Activated T-cell treated with anti-CD3 and anti-CD28 coated beads, Interleukin-2, amount 50 U/mL, for 24 hours (primary cell): ENCODE data around the gene TCEANC2.
A peak's percentile ranks its signal among the peaks of the same experiment; 100 is the strongest.
"Not testable (repeated sequence)": the region's sequence is repeated elsewhere in the genome, so short reads cannot be mapped to it uniquely, and the experiment has no call there.

ENCODE experiments used
- DNase-seq: peaks from one replicate; pipeline ENCODE4 v3.0.0-alpha.2; 2020
- H3K27ac Mint-ChIP-seq: 2 replicates; pipeline ENCODE4 v1.8.0; 2020; ENCODE audit warnings: mild to moderate bottlenecking, mixed read lengths
- H3K27me3 Mint-ChIP-seq: 2 replicates; pipeline ENCODE4 v1.8.0; 2020; ENCODE audit warnings: mixed read lengths
- H3K36me3 Mint-ChIP-seq: 2 replicates; pipeline ENCODE4 v1.8.0; 2020; ENCODE audit warnings: low read depth, mixed read lengths
- H3K4me1 Mint-ChIP-seq: 2 replicates; pipeline ENCODE4 v1.8.0; 2020; ENCODE audit warnings: low read depth, mixed read lengths
- H3K4me3 Mint-ChIP-seq: 2 replicates; pipeline ENCODE4 v1.8.0; 2020; ENCODE audit warnings: mild to moderate bottlenecking, moderate library complexity, mixed read lengths
- H3K9me3 Mint-ChIP-seq: 2 replicates; pipeline ENCODE4 v1.8.0; 2020; ENCODE audit warnings: mixed read lengths

The TCEANC2 gene

GRCh38 chr1:54091666-54092065 is 38.3 kb downstream of the TCEANC2 start:
- Mint-ChIP-seq H3K36me3 (peaks cover 31% of the 10 kb centered on the region), H3K4me3 (no peak overlapping the region), H3K27ac (no peak overlapping the region), H3K4me1 (no peaks in the 10 kb centered on the region), H3K27me3 (no peaks in the 10 kb centered on the region), H3K9me3 (no peaks in the 10 kb centered on the region)
- DNase-seq = no peak

- Mint-ChIP-seq H3K36me3 (peaks cover 45% of the 10 kb centered on the region), H3K27ac (no peak overlapping the region), H3K9me3 (no peaks in the 10 kb centered on the region), H3K27me3 (no peaks in the 10 kb centered on the region), H3K4me1 (no peaks in the 10 kb centered on the region), H3K4me3 (no peak overlapping the region)
- DNase-seq = no peak
Measured at GRCh38 chr1:54094001-54094729, 40.8 kb downstream of the TCEANC2 start.

GRCh38 chr1:54094730-54095105 is 41.3 kb downstream of the TCEANC2 start:
- not testable (repeated sequence) for H3K27me3 Mint-ChIP-seq, H3K27ac Mint-ChIP-seq, H3K4me3 Mint-ChIP-seq, H3K9me3 Mint-ChIP-seq, H3K4me1 Mint-ChIP-seq, DNase-seq
- H3K36me3 Mint-ChIP-seq = peaks cover 47% of the 10 kb centered on the region

GRCh38 chr1:54095546-54096226 is 42.3 kb downstream of the TCEANC2 start:
- Mint-ChIP-seq H3K4me1 (no peaks in the 10 kb centered on the region), H3K27ac (no peak overlapping the region), H3K36me3 (peaks cover 48% of the 10 kb centered on the region), H3K4me3 (no peak overlapping the region), H3K9me3 (no peaks in the 10 kb centered on the region), H3K27me3 (no peaks in the 10 kb centered on the region)
- DNase-seq = no peak

- no peak for DNase-seq
- no peak overlapping the region for H3K4me3 Mint-ChIP-seq
- H3K27ac Mint-ChIP-seq = no peak overlapping the region
- no peaks in the 10 kb centered on the region for H3K4me1 Mint-ChIP-seq
- no peaks in the 10 kb centered on the region for H3K9me3 Mint-ChIP-seq
- H3K27me3 Mint-ChIP-seq = no peaks in the 10 kb centered on the region
- peaks cover 49% of the 10 kb centered on the region for H3K36me3 Mint-ChIP-seq
Measured at GRCh38 chr1:54096227-54096876, 42.9 kb downstream of the TCEANC2 start.

GRCh38 chr1:54096877-54097240 is 43.5 kb downstream of the TCEANC2 start:
- no peaks in the 10 kb centered on the region for H3K27me3 Mint-ChIP-seq
- H3K27ac Mint-ChIP-seq = no peak overlapping the region
- no peaks in the 10 kb centered on the region for H3K9me3 Mint-ChIP-seq
- peaks cover 52% of the 10 kb centered on the region for H3K36me3 Mint-ChIP-seq
- H3K4me3 Mint-ChIP-seq = no peak overlapping the region
- no peaks in the 10 kb centered on the region for H3K4me1 Mint-ChIP-seq
- DNase-seq = no peak

GRCh38 chr1:54099061-54099610 is 45.7 kb downstream of the TCEANC2 start:
- Mint-ChIP-seq H3K36me3 (peaks cover 57% of the 10 kb centered on the region), H3K4me3 (no peak overlapping the region)

GRCh38 chr1:54100500-54100899 is 47.1 kb downstream of the TCEANC2 start:
- no peaks in the 10 kb centered on the region for H3K27me3 Mint-ChIP-seq
- H3K36me3 Mint-ChIP-seq = peaks cover 54% of the 10 kb centered on the region
- no peak overlapping the region for H3K4me3 Mint-ChIP-seq
- no peak for DNase-seq
- no peaks in the 10 kb centered on the region for H3K4me1 Mint-ChIP-seq
- H3K9me3 Mint-ChIP-seq = no peaks in the 10 kb centered on the region
- H3K27ac Mint-ChIP-seq = no peak overlapping the region

More at GRCh38 chr1:54099061-54099610, 45.7 kb downstream of the TCEANC2 start:
- no peaks in the 10 kb centered on the region for H3K27me3 Mint-ChIP-seq
- H3K9me3 Mint-ChIP-seq = no peaks in the 10 kb centered on the region
- H3K27ac Mint-ChIP-seq = no peak overlapping the region
- H3K4me1 Mint-ChIP-seq = no peaks in the 10 kb centered on the region
- no peak for DNase-seq

GRCh38 chr1:54103414-54103813 is 50.0 kb downstream of the TCEANC2 start:
- no peak overlapping the region for H3K4me3 Mint-ChIP-seq
- H3K36me3 Mint-ChIP-seq = peaks cover 32% of the 10 kb centered on the region
- H3K9me3 Mint-ChIP-seq = no peaks in the 10 kb centered on the region
- no peaks in the 10 kb centered on the region for H3K27me3 Mint-ChIP-seq
- no peak overlapping the region for H3K27ac Mint-ChIP-seq
- DNase-seq = no peak
- H3K4me1 Mint-ChIP-seq = no peaks in the 10 kb centered on the region

GRCh38 chr1:54104613-54105012 is 51.2 kb downstream of the TCEANC2 start:
- H3K27ac Mint-ChIP-seq, H3K4me3 Mint-ChIP-seq: not testable (repeated sequence)

GRCh38 chr1:54105080-54105479 is 51.7 kb downstream of the TCEANC2 start:
- H3K36me3 Mint-ChIP-seq = peaks cover 19% of the 10 kb centered on the region

More at GRCh38 chr1:54104613-54105012, 51.2 kb downstream of the TCEANC2 start:
- DNase-seq, H3K27me3 Mint-ChIP-seq, H3K4me1 Mint-ChIP-seq, H3K9me3 Mint-ChIP-seq: not testable (repeated sequence)
- peaks cover 21% of the 10 kb centered on the region for H3K36me3 Mint-ChIP-seq

GRCh38 chr1:54105736-54106269 is 52.4 kb downstream of the TCEANC2 start:
- H3K27me3 Mint-ChIP-seq = no peaks in the 10 kb centered on the region
- peaks cover 16% of the 10 kb centered on the region for H3K36me3 Mint-ChIP-seq
- DNase-seq = no peak
- H3K9me3 Mint-ChIP-seq = no peaks in the 10 kb centered on the region
- H3K4me1 Mint-ChIP-seq = no peaks in the 10 kb centered on the region
- H3K27ac Mint-ChIP-seq = no peak overlapping the region
- H3K4me3 Mint-ChIP-seq = no peak overlapping the region

More at GRCh38 chr1:54105080-54105479, 51.7 kb downstream of the TCEANC2 start:
- DNase-seq = no peak
- H3K4me3 Mint-ChIP-seq = no peak overlapping the region
- H3K4me1 Mint-ChIP-seq = no peaks in the 10 kb centered on the region
- H3K27ac Mint-ChIP-seq = no peak overlapping the region
- no peaks in the 10 kb centered on the region for H3K9me3 Mint-ChIP-seq
- no peaks in the 10 kb centered on the region for H3K27me3 Mint-ChIP-seq

GRCh38 chr1:54107131-54107530 is 53.7 kb downstream of the TCEANC2 start:
- Mint-ChIP-seq H3K27me3 (no peaks in the 10 kb centered on the region), H3K9me3 (no peaks in the 10 kb centered on the region), H3K4me3 (no peak overlapping the region), H3K36me3 (peaks cover 6% of the 10 kb centered on the region), H3K4me1 (no peaks in the 10 kb centered on the region), H3K27ac (peak overlapping the region; percentile 16)
- DNase-seq = no peak

GRCh38 chr1:54108156-54108555 is 54.7 kb downstream of the TCEANC2 start:
- Mint-ChIP-seq H3K4me3 (no peak overlapping the region), H3K4me1 (no peaks in the 10 kb centered on the region), H3K9me3 (no peaks in the 10 kb centered on the region), H3K27ac (no peak overlapping the region), H3K36me3 (peaks cover 2% of the 10 kb centered on the region), H3K27me3 (no peaks in the 10 kb centered on the region)
- DNase-seq = no peak
